H1 (cell line): ENCODE measurements around the gene GALNT5. TPM values are rescaled to one million over a fixed set of nuclear protein-coding genes. Genes with fewer than 3 reads are reported as not detected.

Experiments
- CTCF ChIA-PET: fragments of 300-600 bp; sonication (Branson Sonifier 250); formaldehyde crosslinking; loops from one replicate; lab custom pipeline; 2021; ENCODE audit not compliant: partially characterized antibody; lab: Charles Lee
- POLR2A ChIA-PET: fragments of 300-600 bp; sonication (Branson Sonifier 250); formaldehyde crosslinking; loops from one replicate; lab custom pipeline; 2021; ENCODE audit warnings: inconsistent platforms; ENCODE audit not compliant: partially characterized antibody; lab: Charles Lee
- DNase-seq, 2 experiments: peaks; one replicate each; pipeline versions ENCODE4 v3.0.0 to v3.0.0-alpha.2; 2010 to 2022; ENCODE audit warnings: low spot score in 2 of 2, low read depth in 1 of 2, mixed read lengths in 1 of 2
- FAIRE-seq: peaks from 2 replicates; lab custom pipeline; 2011; peaks lifted over from hg19 to GRCh38; lab: Jason Lieb, UNC
- H2AFZ ChIP-seq: 2 replicates; pipeline ENCODE4 v1.8.1; 2012; ENCODE audit warnings: low read length, inconsistent platforms
- H2AK5ac ChIP-seq: 2 replicates; pipeline ENCODE4 v1.6.1; 2013; ENCODE audit warnings: low read depth, low read length
- H2BK120ac ChIP-seq: replicated peaks from 2 replicates; pipeline ENCODE3; 2013; ENCODE audit warnings: low read depth, low read length, inconsistent platforms
- H2BK12ac ChIP-seq: 2 replicates; pipeline ENCODE4 v1.6.1; 2013; ENCODE audit warnings: low read depth, low read length
- H2BK15ac ChIP-seq: 2 replicates; pipeline ENCODE4 v1.6.1; 2013; ENCODE audit warnings: low read length
- H2BK20ac ChIP-seq: 2 replicates; pipeline ENCODE4 v1.6.1; 2013; ENCODE audit warnings: low read length
- H2BK5ac ChIP-seq: 2 replicates; pipeline ENCODE4 v1.6.1; 2013; ENCODE audit warnings: low read depth, low read length
- H3K14ac ChIP-seq: 2 replicates; pipeline ENCODE4 v1.6.1; 2013; ENCODE audit warnings: inconsistent platforms; ENCODE audit not compliant: insufficient read length
- H3K18ac ChIP-seq: 2 replicates; pipeline ENCODE4 v1.6.1; 2013; ENCODE audit warnings: low read length; ENCODE audit errors: extremely low read depth
- H3K23ac ChIP-seq: 2 replicates; pipeline ENCODE4 v1.6.1; 2013; ENCODE audit warnings: inconsistent platforms; ENCODE audit not compliant: insufficient read length
- H3K23me2 ChIP-seq: 2 replicates; pipeline ENCODE4 v1.6.1; 2013; ENCODE audit warnings: low read depth, low read length
- H3K27ac ChIP-seq: 2 replicates; pipeline ENCODE4 v1.6.1; 2011; ENCODE audit warnings: low read depth, low read length, inconsistent platforms
- H3K27me3 ChIP-seq, 4 experiments: replicated peaks in 1 of 4; 1 replicate in 1 of 4; 2 replicates in 3 of 4; pipeline versions ENCODE4 v1.6.1 to v1.8.1; 2011 to 2013; ENCODE audit warnings: low read length in 3 of 4, mild to moderate bottlenecking in 3 of 4, inconsistent platforms in 2 of 4, mixed read lengths in 2 of 4, moderate library complexity in 1 of 4; ENCODE audit not compliant: control insufficient read depth in 3 of 4, insufficient read depth in 3 of 4; ENCODE audit errors: extremely low read depth in 1 of 4
- H3K36me3 ChIP-seq, 4 experiments: 2 replicates each; pipeline versions ENCODE4 v1.6.1 to v1.8.1; 2011 to 2013; ENCODE audit warnings: mild to moderate bottlenecking in 4 of 4, low read length in 3 of 4, moderate library complexity in 2 of 4, control low read depth in 1 of 4, inconsistent platforms in 1 of 4; ENCODE audit not compliant: insufficient read depth in 4 of 4, control insufficient read depth in 2 of 4
- H3K4ac ChIP-seq: replicated peaks from 2 replicates; pipeline ENCODE3; 2013; ENCODE audit warnings: low read length, low read depth, mixed read lengths, inconsistent platforms; ENCODE audit not compliant: insufficient read length
- H3K4me1 ChIP-seq, 4 experiments: replicated peaks in 1 of 4; 1 replicate in 1 of 4; 2 replicates in 3 of 4; pipeline versions ENCODE4 v1.6.1 to v1.8.1; 2011 to 2013; ENCODE audit warnings: low read length in 3 of 4, inconsistent platforms in 2 of 4, mixed read lengths in 1 of 4; ENCODE audit not compliant: insufficient read depth in 4 of 4, control insufficient read depth in 3 of 4
- H3K4me2 ChIP-seq, 2 experiments: 2 replicates each; pipeline versions ENCODE4 v1.6.1 to v1.8.1; 2011 to 2013; ENCODE audit warnings: low read depth in 2 of 2, low read length in 2 of 2, control low read depth in 1 of 2, inconsistent platforms in 1 of 2, mild to moderate bottlenecking in 1 of 2; ENCODE audit not compliant: insufficient read depth in 1 of 2
- H3K4me3 ChIP-seq, 4 experiments: fragments of 200-600, 300-600 bp in 1 of 4; sonication (generic), shearing (Covaris generic), sonication (Bioruptor Twin) in 1 of 4; 2 replicates each; pipeline versions ENCODE4 v1.5.1 to v1.8.1; 2011 to 2016; ENCODE audit warnings: low read length in 4 of 4, low read depth in 3 of 4, control low read depth in 2 of 4, inconsistent platforms in 2 of 4, mild to moderate bottlenecking in 2 of 4, mixed read lengths in 1 of 4, moderate library complexity in 1 of 4; ENCODE audit not compliant: insufficient read depth in 2 of 4; ENCODE audit errors: extremely low read depth in 1 of 4
- H3K56ac ChIP-seq: replicated peaks from 2 replicates; pipeline ENCODE3; 2013; ENCODE audit warnings: low read depth, mild to moderate bottlenecking, mixed read lengths, low read length, inconsistent platforms; ENCODE audit not compliant: insufficient read length
- H3K79me1 ChIP-seq: 2 replicates; pipeline ENCODE4 v1.6.1; 2013; ENCODE audit warnings: low read depth, low read length, control low read depth
- H3K79me2 ChIP-seq, 2 experiments: 2 replicates each; pipeline versions ENCODE4 v1.6.1 to v1.8.1; 2012 to 2013; ENCODE audit warnings: low read length in 2 of 2, mild to moderate bottlenecking in 2 of 2, inconsistent platforms in 1 of 2; ENCODE audit not compliant: insufficient read depth in 2 of 2, control insufficient read depth in 1 of 2
- H3K9ac ChIP-seq, 4 experiments: replicated peaks in 1 of 4; 1 replicate in 1 of 4; 2 replicates in 3 of 4; pipeline versions ENCODE4 v1.6.1 to v1.8.1; 2011 to 2013; ENCODE audit warnings: low read depth in 3 of 4, low read length in 3 of 4, control low read depth in 2 of 4, mild to moderate bottlenecking in 2 of 4, moderate library complexity in 2 of 4, inconsistent platforms in 1 of 4; ENCODE audit errors: extremely low read depth in 1 of 4
- H3K9me3 ChIP-seq, 2 experiments: 2 replicates each; pipeline versions ENCODE4 v1.6.1 to v1.8.1; 2012 to 2013; ENCODE audit warnings: mild to moderate bottlenecking in 2 of 2, moderate library complexity in 2 of 2, control low read depth in 1 of 2, inconsistent platforms in 1 of 2, low read depth in 1 of 2, low read length in 1 of 2, mixed read lengths in 1 of 2; ENCODE audit not compliant: insufficient read depth in 2 of 2
- H4K20me1 ChIP-seq, 2 experiments: replicated peaks in 1 of 2; 2 replicates each; pipeline versions ENCODE3 to v1.8.1; 2011 to 2013; ENCODE audit warnings: inconsistent platforms in 2 of 2, low read length in 2 of 2, mild to moderate bottlenecking in 1 of 2; ENCODE audit not compliant: insufficient read depth in 2 of 2, control insufficient read depth in 1 of 2
- H4K5ac ChIP-seq: 2 replicates; pipeline ENCODE4 v1.6.1; 2013; ENCODE audit warnings: low read length, low read depth, mixed read lengths, inconsistent platforms; ENCODE audit not compliant: insufficient read length
- H4K8ac ChIP-seq: 2 replicates; pipeline ENCODE4 v1.8.0; 2013; ENCODE audit warnings: mild to moderate bottlenecking, moderate library complexity, low read length, inconsistent platforms; ENCODE audit not compliant: insufficient read depth; ENCODE audit errors: extremely low read depth
- H4K91ac ChIP-seq: replicated peaks from 2 replicates; pipeline ENCODE3; 2013; ENCODE audit warnings: low read length, mixed read lengths, inconsistent platforms; ENCODE audit not compliant: insufficient read length
- CTBP2 ChIP-seq: IDR thresholded peaks from 2 replicates; pipeline ENCODE4 v1.7.0; 2011; ENCODE audit warnings: borderline replicate concordance, mild to moderate bottlenecking, moderate library complexity, mixed read lengths, low read length; ENCODE audit not compliant: insufficient read depth, insufficient read length
- EP300 ChIP-seq, 2 experiments: IDR thresholded peaks; 1 replicate in 1 of 2; 2 replicates in 1 of 2; pipeline ENCODE4 v1.6.1; 2011 to 2012; ENCODE audit warnings: low read depth in 2 of 2, low read length in 2 of 2, mild to moderate bottlenecking in 2 of 2, borderline replicate concordance in 1 of 2, inconsistent platforms in 1 of 2, moderate library complexity in 1 of 2
- EZH2 ChIP-seq: fragments of 200-600 bp; sonication (generic); IDR thresholded peaks from 2 replicates; pipeline ENCODE4 v1.7.1; 2012; ENCODE audit warnings: low read depth, mild to moderate bottlenecking, moderate library complexity, low read length, inconsistent platforms; ENCODE audit not compliant: severe bottlenecking
- HDAC2 ChIP-seq, 2 experiments: fragments of 300-600 bp in 1 of 2; sonication (generic) in 1 of 2; IDR thresholded peaks; 2 replicates each; pipeline ENCODE4 v1.6.1; 2011 to 2012; ENCODE audit warnings: low read depth in 2 of 2, low read length in 2 of 2, mild to moderate bottlenecking in 2 of 2, moderate library complexity in 2 of 2, borderline replicate concordance in 1 of 2, inconsistent platforms in 1 of 2
- JUND ChIP-seq: IDR thresholded peaks from 2 replicates; pipeline ENCODE4 v1.6.1; 2011; ENCODE audit warnings: mild to moderate bottlenecking, improper control_type of control experiment, low read length
- KDM5A ChIP-seq: fragments of 200-600 bp; IDR thresholded peaks from 2 replicates; pipeline ENCODE4 v1.7.1; 2012; ENCODE audit warnings: mild to moderate bottlenecking, low read length, inconsistent platforms, mixed read lengths
- NRF1 ChIP-seq: IDR thresholded peaks from 2 replicates; pipeline ENCODE4 v1.6.1; 2011; ENCODE audit warnings: mild to moderate bottlenecking, low read depth, low read length, improper control_type of control experiment
- SIN3A ChIP-seq, 2 experiments: IDR thresholded peaks in 1 of 2; conservative IDR thresholded peaks in 1 of 2; 2 replicates each; pipeline ENCODE4 v1.6.1; 2011 to 2012; ENCODE audit warnings: low read length in 2 of 2, improper control_type of control experiment in 1 of 2, low read depth in 1 of 2, mild to moderate bottlenecking in 1 of 2
- TAF1 ChIP-seq: IDR thresholded peaks from 2 replicates; pipeline ENCODE4 v1.6.1; 2011; ENCODE audit warnings: mild to moderate bottlenecking, low read depth, low read length
- TCF12 ChIP-seq: IDR thresholded peaks from 2 replicates; pipeline ENCODE4 v1.6.1; 2011; ENCODE audit warnings: low read depth, mild to moderate bottlenecking, low read length
- WGBS, 2 experiments: shearing (Covaris generic) in 1 of 2; methylation state at CpG; one replicate each; pipeline versions ENCODE4 v1.1.6 to v1.1.7; 2013 to 2015; ENCODE audit warnings: low lambda C conversion rate in 2 of 2, mixed read lengths in 2 of 2, inconsistent platforms in 1 of 2, low coverage in 1 of 2, missing lambda C conversion rate in 1 of 2; ENCODE audit not compliant: insufficient replicate concordance in 2 of 2, insufficient coverage in 1 of 2, insufficient read length in 1 of 2; ENCODE audit errors: extremely low coverage in 1 of 2, missing lambda C conversion rate in 1 of 2; 5-methylcytosine and 5-hydroxymethylcytosine counted together
- polyA plus RNA-seq, 7 experiments: library from polyadenylated mRNA; depleted of rRNA in 3 of 7; stranded (reverse) in 5 of 7; unstranded in 2 of 7; fragments of >200 nt in 5 of 7; fragments of 200-250 nt in 2 of 7; gene quantifications; 1 replicate in 5 of 7; 2 replicates in 1 of 7; 4 replicates in 1 of 7; pipeline versions ENCODE4 v1.2.1 to v1.2.3, GENCODE V29; 2011 to 2013; ENCODE audit warnings: missing spikeins in 2 of 7, mixed read lengths in 2 of 7
- total RNA-seq: library from RNA; stranded (reverse); fragmentation: NEBNext Ultra II Directional; extraction: Animal tissue kit (Norgen Biotek cat#: 25700); gene quantifications from 2 replicates; pipeline ENCODE4 v1.2.1, GENCODE V29; 2021
- TF ChIP-seq, protein P1 (sequence below): IDR thresholded peaks from 2 replicates; pipeline ENCODE4 v1.6.1; 2012; ENCODE audit warnings: inconsistent platforms

GALNT5 gene
- total and polyA plus RNA-seq, 2 of the 8 experiments (the other 6 are each of a cell fraction or from before 2014, with no cell fraction given): 0.02 to 0.06 TPM

- Histone ChIP-seq H3K14ac (no peak overlapping the region), H3K27ac (no peak overlapping the region), H3K79me1 (no peaks in the 10 kb centered on the region), H2BK5ac (no peak overlapping the region), H4K20me1 (no peaks in the 10 kb centered on the region), H3K9ac (no peak overlapping the region), H3K4me1 (peaks cover 0 to 3% (median 1%) of the 10 kb centered on the region in 4 experiments; a peak in 2 of 7 replicates), H3K4me3 (no peak overlapping the region), H2BK12ac (no peak overlapping the region), H3K4ac (no peak overlapping the region), H3K9me3 (no peaks in the 10 kb centered on the region), H3K23me2 (no peaks in the 10 kb centered on the region), H2BK120ac (no peak overlapping the region), H3K4me2 (0 out of 4 replicates have a peak overlapping the region, but pooled peaks of 1 of the 2 experiments have one; percentile 39), H4K5ac (no peak overlapping the region), H3K36me3 (no peaks in the 10 kb centered on the region), H2AK5ac (no peak overlapping the region), H4K91ac (no peak overlapping the region), H2BK20ac (no peak overlapping the region), H3K79me2 (no peaks in the 10 kb centered on the region), H2AFZ (no peak overlapping the region), H3K18ac (no peak overlapping the region), H2BK15ac (no peak overlapping the region), H4K8ac (no peak overlapping the region), H3K23ac (no peak overlapping the region), H3K27me3 (no peaks in the 10 kb centered on the region), H3K56ac (no peak overlapping the region)
- ChIA-PET CTCF (interaction anchor here (0.8 to 3.0 kb wide), 8 partner anchors 9 to 22 kb away, joined by 3 to 18 read pairs (median 9); partner anchors contain the start of gene ERMN), POLR2A (interaction anchor here (0.6 kb wide), 1 partner anchor 1127 kb away, joined by 3 read pairs; no protein-coding TSS in a partner anchor)
- no peak for DNase-seq
- FAIRE-seq: no peak
- 61% methylated on average over 4 of the region's 4 CpGs; no CpG with 5 or more reads in 1 of the 2 experiments for whole genome bisulfite sequencing, 2 experiments
- no peak for TF ChIP-seq TCF12
- TF ChIP-seq, protein P1, sequence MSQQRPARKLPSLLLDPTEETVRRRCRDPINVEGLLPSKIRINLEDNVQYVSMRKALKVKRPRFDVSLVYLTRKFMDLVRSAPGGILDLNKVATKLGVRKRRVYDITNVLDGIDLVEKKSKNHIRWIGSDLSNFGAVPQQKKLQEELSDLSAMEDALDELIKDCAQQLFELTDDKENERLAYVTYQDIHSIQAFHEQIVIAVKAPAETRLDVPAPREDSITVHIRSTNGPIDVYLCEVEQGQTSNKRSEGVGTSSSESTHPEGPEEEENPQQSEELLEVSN: no peak
- peak; percentile 42 to 55; a peak in 1 of 4 replicates for TF ChIP-seq HDAC2 (IDR thresholded peaks at IDR 0.05; ENCODE audit: borderline replicate concordance in 1 of 2, low read depth in 2 of 2, low read length in 2 of 2)
- no peak for TF ChIP-seq NRF1
- peak; percentile 98 for TF ChIP-seq SIN3A (conservative IDR thresholded peaks at IDR 0.05 in 1 of 2, IDR thresholded peaks at IDR 0.05 in 1 of 2; ENCODE audit: low read depth in 1 of 2, low read length in 2 of 2)
- TF ChIP-seq CTBP2: no peak
- no peak for TF ChIP-seq EP300 (IDR thresholded peaks at IDR 0.05; ENCODE audit: borderline replicate concordance in 1 of 2, low read depth in 2 of 2, low read length in 2 of 2)
- TF ChIP-seq TAF1: no peak
- no peak for TF ChIP-seq JUND
- TF ChIP-seq KDM5A: no peak
- TF ChIP-seq EZH2: no peak
Observed at GRCh38 chr2:157315901-157316300, 58.4 kb downstream of the GALNT5 start.
